Neuronal stem cell (in vitro differentiated cells): Measurements from ENCODE around the gene DKKL1.

ENCODE experiments used
- DNase-seq: peaks from one replicate; pipeline ENCODE4 v3.0.0-alpha.2; 2013; ENCODE audit warnings: low spot score
- H2AFZ ChIP-seq: one replicate; pipeline ENCODE4 v1.6.1; 2013; ENCODE audit warnings: mild to moderate bottlenecking, low read length, inconsistent platforms
- H2AK5ac ChIP-seq: 2 replicates; pipeline ENCODE4 v1.6.1; 2013; ENCODE audit warnings: low read depth, mild to moderate bottlenecking, inconsistent platforms, low read length, moderate library complexity, mixed read lengths
- H2BK120ac ChIP-seq: 2 replicates; pipeline ENCODE4 v1.6.1; 2013; ENCODE audit warnings: low read depth, mild to moderate bottlenecking, inconsistent platforms, low read length, moderate library complexity, mixed read lengths
- H2BK12ac ChIP-seq: one replicate; pipeline ENCODE4 v1.6.1; 2013; ENCODE audit warnings: low read length, inconsistent platforms
- H2BK15ac ChIP-seq: 2 replicates; pipeline ENCODE4 v1.6.1; 2013; ENCODE audit warnings: mild to moderate bottlenecking, low read length, inconsistent platforms, mixed read lengths
- H2BK5ac ChIP-seq: one replicate; pipeline ENCODE4 v1.6.1; 2013; ENCODE audit warnings: inconsistent platforms, mild to moderate bottlenecking, low read length, moderate library complexity
- H3K14ac ChIP-seq: one replicate; pipeline ENCODE4 v1.6.1; 2013; ENCODE audit warnings: low read length, inconsistent platforms
- H3K18ac ChIP-seq: 2 replicates; pipeline ENCODE4 v1.6.1; 2013; ENCODE audit warnings: low read length, inconsistent platforms
- H3K23ac ChIP-seq: 2 replicates; pipeline ENCODE4 v1.6.1; 2013; ENCODE audit warnings: low read depth, mild to moderate bottlenecking, mixed read lengths, low read length, inconsistent platforms; ENCODE audit not compliant: poor library complexity
- H3K27ac ChIP-seq: replicated peaks from 3 replicates; pipeline ENCODE4 v1.5.1; 2013; ENCODE audit warnings: low read length, inconsistent platforms
- H3K27me3 ChIP-seq, 3 experiments: 2 replicates each; pipeline ENCODE4 v1.6.1; 2013; ENCODE audit warnings: low read length in 3 of 3, mild to moderate bottlenecking in 2 of 3, inconsistent platforms in 1 of 3, low read depth in 1 of 3, mixed read lengths in 1 of 3, moderate library complexity in 1 of 3; ENCODE audit not compliant: control insufficient read depth in 3 of 3, insufficient read depth in 3 of 3
- H3K36me3 ChIP-seq, 2 donors: replicated peaks in 1 of 2; 2 replicates each; pipeline ENCODE4 v1.6.1; 2013; ENCODE audit warnings: low read length in 2 of 2; ENCODE audit not compliant: control insufficient read depth in 2 of 2, insufficient read depth in 2 of 2
- H3K4ac ChIP-seq: 2 replicates; pipeline ENCODE4 v1.6.1; 2013; ENCODE audit warnings: inconsistent platforms, mild to moderate bottlenecking, low read length, moderate library complexity
- H3K4me1 ChIP-seq, 2 donors: 1 replicate in 1 of 2; 2 replicates in 1 of 2; pipeline ENCODE4 v1.6.1; 2013; ENCODE audit warnings: low read length in 2 of 2, low read depth in 1 of 2; ENCODE audit not compliant: control insufficient read depth in 2 of 2, insufficient read depth in 1 of 2
- H3K4me2 ChIP-seq: one replicate; pipeline ENCODE4 v1.6.1; 2013; ENCODE audit warnings: mild to moderate bottlenecking, low read length, inconsistent platforms; ENCODE audit not compliant: insufficient read depth, poor library complexity, severe bottlenecking
- H3K4me3 ChIP-seq, 2 donors: 2 replicates each; pipeline ENCODE4 v1.5.1; 2013; ENCODE audit warnings: low read length in 2 of 2, mild to moderate bottlenecking in 2 of 2, inconsistent platforms in 1 of 2, moderate library complexity in 1 of 2
- H3K79me1 ChIP-seq: one replicate; pipeline ENCODE4 v1.6.1; 2013; ENCODE audit warnings: low read depth, mild to moderate bottlenecking, inconsistent platforms, low read length, moderate library complexity
- H3K9ac ChIP-seq: one replicate; pipeline ENCODE4 v1.6.1; 2013; ENCODE audit warnings: mild to moderate bottlenecking, low read depth, low read length, inconsistent platforms; ENCODE audit not compliant: poor library complexity
- H3K9me3 ChIP-seq, 2 donors: replicated peaks in 1 of 2; 2 replicates each; pipeline versions ENCODE3 to v1.6.1; 2013; ENCODE audit warnings: low read length in 2 of 2, mild to moderate bottlenecking in 2 of 2, inconsistent platforms in 1 of 2, low read depth in 1 of 2, mixed read lengths in 1 of 2, moderate library complexity in 1 of 2; ENCODE audit not compliant: control insufficient read depth in 2 of 2, insufficient read depth in 1 of 2
- H4K8ac ChIP-seq: one replicate; pipeline ENCODE4 v1.6.1; 2013; ENCODE audit warnings: low read depth, mild to moderate bottlenecking, inconsistent platforms, low read length, moderate library complexity
- H4K91ac ChIP-seq: one replicate; pipeline ENCODE4 v1.6.1; 2013; ENCODE audit warnings: low read length, low read depth, mild to moderate bottlenecking, inconsistent platforms; ENCODE audit not compliant: poor library complexity
- WGBS, 2 donors: extraction: QIAGEN DNeasy Blood & Tissue Kit; methylation state at CpG; one replicate each; pipeline ENCODE4 v1.1.7; 2013; ENCODE audit warnings: missing lambda C conversion rate in 2 of 2, mixed read lengths in 1 of 2; ENCODE audit not compliant: insufficient read length in 2 of 2, insufficient replicate concordance in 1 of 2; ENCODE audit errors: extremely low coverage in 2 of 2; 5-methylcytosine and 5-hydroxymethylcytosine counted together

DKKL1 gene

GRCh38 chr19:49407482-49408015 is 43.9 kb downstream of the DKKL1 start:
- WGBS, 2 donors, result no CpG with 5 or more reads among the region's 16 CpGs
- no peak overlapping the region for H3K23ac ChIP-seq

GRCh38 chr19:49408816-49409440 is 45.3 kb downstream of the DKKL1 start:
- H3K14ac ChIP-seq, result peak overlapping the region; percentile 50
- no peak overlapping the region for H3K27ac ChIP-seq
- H2BK15ac ChIP-seq, result peak overlapping the region; percentile 74
- H3K27me3 ChIP-seq, result peaks cover 0 to 34% (median 0%) of the 10 kb centered on the region in 3 experiments
- H3K4me3 ChIP-seq, result no peak overlapping the region
- H2AFZ ChIP-seq, result peak overlapping the region; percentile 29
- H3K9me3 ChIP-seq, result no peaks in the 10 kb centered on the region
- no peak overlapping the region for H4K8ac ChIP-seq
- H2AK5ac ChIP-seq, result peak overlapping the region; percentile 93
- H3K18ac ChIP-seq, result peak overlapping the region; percentile 78
- H3K4ac ChIP-seq, result peak overlapping the region; percentile 46
- peak overlapping the region; percentile 65 for H2BK12ac ChIP-seq
- no peak overlapping the region for H3K23ac ChIP-seq
- DNase-seq, result no peak
- H4K91ac ChIP-seq, result no peak overlapping the region
- no peak overlapping the region for H2BK120ac ChIP-seq
- no peak overlapping the region for H2BK5ac ChIP-seq
- no peaks in the 10 kb centered on the region for H3K36me3 ChIP-seq
- H3K4me2 ChIP-seq, result no peak overlapping the region
- no CpG with 5 or more reads among the region's 8 CpGs for WGBS, 2 donors
- H3K4me1 ChIP-seq, result peaks cover 7 to 26% of the 10 kb centered on the region in 2 donors
- no peak overlapping the region for H3K9ac ChIP-seq
- H3K79me1 ChIP-seq, result peaks cover 1% of the 10 kb centered on the region

More at GRCh38 chr19:49407482-49408015, 43.9 kb downstream of the DKKL1 start:
- no peak overlapping the region for H2BK120ac ChIP-seq
- H2BK12ac ChIP-seq, result no peak overlapping the region
- H3K4me2 ChIP-seq, result no peak overlapping the region
- peak overlapping the region; percentile 69 for H3K18ac ChIP-seq
- no peak for DNase-seq
- peaks cover 14 to 24% of the 10 kb centered on the region in 2 donors for H3K4me1 ChIP-seq
- H3K4ac ChIP-seq, result no peak overlapping the region
- H2AFZ ChIP-seq, result no peak overlapping the region
- peak overlapping the region; percentile 10 for H2BK15ac ChIP-seq
- no peak overlapping the region for H3K27ac ChIP-seq
- H4K91ac ChIP-seq, result no peak overlapping the region
- H3K9me3 ChIP-seq, result no peaks in the 10 kb centered on the region
- no peak overlapping the region for H3K14ac ChIP-seq
- no peaks in the 10 kb centered on the region for H3K79me1 ChIP-seq
- no peak overlapping the region for H3K4me3 ChIP-seq
- H2AK5ac ChIP-seq, result peak overlapping the region; percentile 90
- no peaks in the 10 kb centered on the region for H3K36me3 ChIP-seq
- H3K9ac ChIP-seq, result no peak overlapping the region
- H4K8ac ChIP-seq, result no peak overlapping the region
- H3K27me3 ChIP-seq, result peaks cover 0 to 24% (median 0%) of the 10 kb centered on the region in 3 experiments
- no peak overlapping the region for H2BK5ac ChIP-seq

GRCh38 chr19:49409441-49410029 is 45.9 kb downstream of the DKKL1 start:
- Histone ChIP-seq H4K8ac (no peak overlapping the region), H2AFZ (no peak overlapping the region), H3K27ac (no peak overlapping the region), H4K91ac (no peak overlapping the region), H3K4me1 (peaks cover 4 to 23% of the 10 kb centered on the region in 2 donors), H3K36me3 (no peaks in the 10 kb centered on the region), H3K18ac (no peak overlapping the region), H3K9me3 (no peaks in the 10 kb centered on the region), H2BK120ac (no peak overlapping the region), H3K27me3 (peaks cover 0 to 38% (median 0%) of the 10 kb centered on the region in 3 experiments), H3K23ac (no peak overlapping the region), H2AK5ac (peak overlapping the region; percentile 93), H3K9ac (no peak overlapping the region), H3K4me3 (no peak overlapping the region), H3K4ac (no peak overlapping the region), H2BK5ac (no peak overlapping the region), H2BK12ac (no peak overlapping the region), H3K14ac (no peak overlapping the region), H2BK15ac (no peak overlapping the region), H3K4me2 (no peak overlapping the region), H3K79me1 (peaks cover 1% of the 10 kb centered on the region)
- no peak for DNase-seq
- no CpG with 5 or more reads among the region's 5 CpGs for WGBS, 2 donors

GRCh38 chr19:49411681-49412326 is 48.1 kb downstream of the DKKL1 start:
- Histone ChIP-seq H3K23ac (no peak overlapping the region), H3K4me1 (peaks cover 4 to 29% of the 10 kb centered on the region in 2 donors), H3K79me1 (peaks cover 1% of the 10 kb centered on the region), H3K27ac (no peak overlapping the region), H3K14ac (no peak overlapping the region), H4K91ac (peak overlapping the region; percentile 64), H2AFZ (no peak overlapping the region), H3K9me3 (no peaks in the 10 kb centered on the region), H3K4ac (peak overlapping the region; percentile 26), H2BK120ac (peak overlapping the region; percentile 57), H4K8ac (no peak overlapping the region), H2AK5ac (peak overlapping the region; percentile 88), H3K27me3 (peaks cover 0 to 57% (median 0%) of the 10 kb centered on the region in 3 experiments), H3K4me3 (no peak overlapping the region), H2BK12ac (peak overlapping the region; percentile 69), H2BK5ac (peak overlapping the region; percentile 56), H3K9ac (no peak overlapping the region), H3K18ac (peak overlapping the region; percentile 68), H2BK15ac (peak overlapping the region; percentile 95), H3K4me2 (no peak overlapping the region), H3K36me3 (no peaks in the 10 kb centered on the region)
- no CpG with 5 or more reads among the region's 3 CpGs for WGBS, 2 donors
- DNase-seq, result no peak
